Tibial nerve (tissue), 4 donors: Measurements from ENCODE around the gene MAN1A1.

ENCODE experiments used
- CTCF ChIP-seq, 5 experiments: fragments of 200-600 bp in 3 of 5; fragments of 450-650 bp in 2 of 5; sonication (generic) in 3 of 5; IDR thresholded peaks; one replicate each; pipeline ENCODE4 v1.5.1; 2016 to 2019; ENCODE audit warnings: antibody characterized with exemption in 5 of 5, mild to moderate bottlenecking in 3 of 5, moderate library complexity in 2 of 5
- EP300 ChIP-seq, 2 donors: sonication (generic); formaldehyde crosslinking; IDR thresholded peaks; one replicate each; pipeline ENCODE4 v1.6.1; 2017; ENCODE audit warnings: antibody characterized with exemption in 2 of 2, mild to moderate bottlenecking in 1 of 2
- POLR2A ChIP-seq, 2 donors: fragments of 450-650 bp; IDR thresholded peaks; one replicate each; pipeline ENCODE4 v1.6.1; 2017; ENCODE audit warnings: antibody characterized with exemption in 2 of 2, mild to moderate bottlenecking in 2 of 2, moderate library complexity in 2 of 2

- no peak for TF ChIP-seq CTCF (IDR thresholded peaks at IDR 0.05)
- TF ChIP-seq EP300 (IDR thresholded peaks at IDR 0.05): no peak
- no peak for TF ChIP-seq POLR2A (IDR thresholded peaks at IDR 0.05)
Observed at GRCh38 chr6:119283214-119283613, 66.3 kb downstream of the MAN1A1 start.
